GM08714 (cell line): ENCODE measurements around the gene SLC5A9.

Source experiments
- H3K4me3 ChIP-seq: fragments of 200-500 bp; sonication (Bioruptor generic); 2 replicates; pipeline ENCODE4 v1.5.1; 2014; ENCODE audit warnings: mild to moderate bottlenecking, low read length, inconsistent platforms
- ZNF274 ChIP-seq: IDR thresholded peaks from 2 replicates; pipeline ENCODE4 v1.6.1; 2012; ENCODE audit warnings: mild to moderate bottlenecking, low read depth, low read length

SLC5A9 gene

DNA sequence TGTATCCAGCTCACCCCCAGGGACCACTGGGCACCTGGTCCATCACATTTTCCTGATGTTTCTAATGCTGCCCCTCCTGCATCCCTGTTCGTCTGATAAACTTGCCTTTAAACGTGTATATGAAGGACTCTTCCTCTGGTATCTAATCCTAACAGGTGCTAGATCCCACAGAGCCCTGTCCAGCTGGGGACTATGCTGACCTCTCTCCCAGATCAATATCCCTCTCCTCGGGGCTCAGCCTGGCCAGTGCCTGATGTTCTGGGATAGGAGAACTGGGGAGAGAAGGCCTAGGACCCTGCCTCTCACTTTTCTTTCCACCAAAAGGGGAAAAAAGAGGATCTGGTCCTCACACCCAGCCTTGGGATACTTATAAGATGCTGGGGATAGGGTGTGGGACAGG, 1.4 kb upstream of the SLC5A9 start:
- no peak overlapping the region for H3K4me3 ChIP-seq
- TF ChIP-seq ZNF274, result no peak

DNA sequence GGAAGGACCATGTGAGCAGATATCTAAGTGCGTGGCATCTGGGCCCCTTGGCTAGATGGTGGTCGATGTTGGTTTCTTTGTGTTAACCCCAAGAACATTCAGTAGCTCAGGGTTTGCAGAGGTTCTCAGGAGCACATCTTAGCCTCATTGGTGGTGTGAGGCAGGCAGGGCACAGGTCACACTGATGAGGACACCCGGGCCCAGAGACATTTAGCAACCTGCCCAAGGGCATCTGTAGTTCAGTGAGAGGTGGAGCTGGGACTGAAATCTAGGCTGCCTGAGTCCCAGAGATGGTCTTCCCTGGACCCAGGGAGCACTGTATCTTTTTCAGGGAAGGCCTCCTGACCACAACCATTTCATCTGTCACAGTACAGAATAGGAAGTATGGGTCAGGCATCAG, 859 bp upstream of the SLC5A9 start:
- no peak for TF ChIP-seq ZNF274
- no peak overlapping the region for H3K4me3 ChIP-seq

- no peak for TF ChIP-seq ZNF274
- no peak overlapping the region for H3K4me3 ChIP-seq
Observed at GRCh38 chr1:48223366-48224240, 1.1 kb downstream of the SLC5A9 start.

DNA sequence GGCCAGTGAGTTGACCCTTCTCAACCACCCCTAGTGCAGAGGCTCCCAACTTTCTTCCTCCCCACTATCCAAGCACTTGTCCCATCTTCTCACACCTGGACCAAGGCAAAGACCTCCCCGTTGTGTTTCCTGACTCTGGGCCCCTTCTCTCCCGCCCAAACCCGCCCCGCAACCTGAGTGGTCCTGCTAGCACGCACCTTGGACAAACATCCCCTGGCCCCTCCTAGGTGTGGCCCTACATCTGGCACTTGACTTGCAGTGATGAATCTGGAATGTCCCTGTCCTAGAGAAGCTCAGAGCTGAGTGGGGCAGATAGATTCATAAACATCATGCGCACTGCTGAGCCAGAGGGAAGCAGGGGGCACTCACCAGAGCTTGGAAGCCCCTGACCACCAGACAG, 2.3 kb downstream of the SLC5A9 start:
- no peak for TF ChIP-seq ZNF274
- no peak overlapping the region for H3K4me3 ChIP-seq

GRCh38 chr1:48225579-48225978, 3.1 kb downstream of the SLC5A9 start:
- TF ChIP-seq ZNF274, result no peak
- no peak overlapping the region for H3K4me3 ChIP-seq

DNA sequence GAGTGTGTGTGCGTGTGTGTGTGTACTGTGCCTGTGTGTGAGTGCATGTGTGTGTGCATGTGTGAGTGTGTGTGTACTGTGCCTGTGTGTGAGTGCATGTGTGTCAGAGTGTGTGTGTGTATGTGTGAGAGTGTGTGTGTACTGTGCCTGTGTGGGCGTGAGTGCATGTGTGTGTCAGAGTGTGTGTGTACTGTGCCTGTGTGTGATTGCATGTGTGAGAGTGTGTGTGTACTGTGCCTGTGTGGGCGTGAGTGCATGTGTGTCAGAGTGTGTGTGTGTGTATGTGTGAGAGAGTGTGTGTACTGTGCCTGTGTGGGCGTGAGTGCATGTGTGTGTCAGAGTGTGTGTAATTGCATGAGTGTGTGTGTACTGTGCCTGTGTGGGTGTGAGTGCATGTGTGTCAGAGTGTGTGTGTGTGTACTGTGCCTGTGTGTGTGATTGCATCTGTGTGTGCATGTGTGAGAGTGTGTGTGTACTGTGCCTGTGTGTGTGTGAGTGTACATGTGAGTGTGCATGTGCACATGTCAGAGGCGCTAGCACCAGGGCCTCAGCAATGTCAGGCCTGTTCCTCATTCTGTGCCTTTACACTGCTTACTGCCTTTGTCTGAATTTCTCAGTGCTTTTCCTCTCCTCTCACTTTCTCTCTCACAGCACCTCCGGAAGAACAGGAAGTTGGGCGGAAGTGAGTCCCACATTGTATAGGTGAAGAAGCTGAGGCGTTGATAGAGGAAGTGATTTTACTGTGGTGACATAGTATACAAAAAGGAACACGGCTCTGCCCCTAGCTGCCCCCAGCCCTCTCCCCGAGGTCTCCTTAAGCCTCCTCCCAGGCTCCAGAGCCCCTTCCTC, 4.9 kb downstream of the SLC5A9 start:
- no peak for TF ChIP-seq ZNF274
- no peak overlapping the region for H3K4me3 ChIP-seq

- H3K4me3 ChIP-seq, result no peak overlapping the region
- no peak for TF ChIP-seq ZNF274
Observed at GRCh38 chr1:48228156-48228555, 5.6 kb downstream of the SLC5A9 start.

DNA sequence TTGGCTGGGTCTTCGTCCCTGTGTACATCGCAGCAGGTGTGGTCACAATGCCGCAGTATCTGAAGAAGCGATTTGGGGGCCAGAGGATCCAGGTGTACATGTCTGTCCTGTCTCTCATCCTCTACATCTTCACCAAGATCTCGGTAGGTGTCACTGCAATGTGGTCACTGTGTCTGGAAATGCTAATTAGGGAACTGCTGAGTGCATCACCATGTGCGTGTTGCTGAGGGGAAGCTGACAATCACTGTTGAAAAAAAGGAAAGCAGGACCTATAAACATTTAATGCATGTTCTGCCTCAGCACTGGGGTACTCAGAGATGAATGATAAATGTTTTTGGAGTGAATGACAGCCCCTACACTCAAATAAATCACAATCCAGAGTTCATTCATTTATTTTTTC, 6.8 kb downstream of the SLC5A9 start:
- no peak overlapping the region for H3K4me3 ChIP-seq
- TF ChIP-seq ZNF274, result no peak

DNA sequence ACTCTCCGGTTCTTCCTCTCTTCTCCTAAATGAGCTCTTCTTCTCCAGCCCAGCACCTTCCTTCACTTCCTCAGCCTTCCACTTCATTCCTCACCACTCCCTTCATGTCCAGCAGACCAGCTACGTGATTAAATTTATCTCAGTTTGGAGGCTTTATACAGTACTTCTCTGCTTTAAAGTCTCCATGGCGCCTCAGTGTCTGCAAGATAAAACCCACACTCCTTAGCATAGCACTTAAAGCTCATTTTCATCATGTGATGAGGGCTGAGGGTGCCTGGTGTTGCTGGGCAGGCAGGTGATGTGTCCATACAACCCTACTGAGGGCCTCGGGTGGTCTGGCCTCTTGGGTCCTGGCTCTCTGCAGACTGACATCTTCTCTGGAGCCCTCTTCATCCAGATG, 7.7 kb downstream of the SLC5A9 start:
- no peak overlapping the region for H3K4me3 ChIP-seq
- no peak for TF ChIP-seq ZNF274

- H3K4me3 ChIP-seq, result no peak overlapping the region
- TF ChIP-seq ZNF274, result no peak
Observed at GRCh38 chr1:48232722-48233121, 10.2 kb downstream of the SLC5A9 start.

DNA sequence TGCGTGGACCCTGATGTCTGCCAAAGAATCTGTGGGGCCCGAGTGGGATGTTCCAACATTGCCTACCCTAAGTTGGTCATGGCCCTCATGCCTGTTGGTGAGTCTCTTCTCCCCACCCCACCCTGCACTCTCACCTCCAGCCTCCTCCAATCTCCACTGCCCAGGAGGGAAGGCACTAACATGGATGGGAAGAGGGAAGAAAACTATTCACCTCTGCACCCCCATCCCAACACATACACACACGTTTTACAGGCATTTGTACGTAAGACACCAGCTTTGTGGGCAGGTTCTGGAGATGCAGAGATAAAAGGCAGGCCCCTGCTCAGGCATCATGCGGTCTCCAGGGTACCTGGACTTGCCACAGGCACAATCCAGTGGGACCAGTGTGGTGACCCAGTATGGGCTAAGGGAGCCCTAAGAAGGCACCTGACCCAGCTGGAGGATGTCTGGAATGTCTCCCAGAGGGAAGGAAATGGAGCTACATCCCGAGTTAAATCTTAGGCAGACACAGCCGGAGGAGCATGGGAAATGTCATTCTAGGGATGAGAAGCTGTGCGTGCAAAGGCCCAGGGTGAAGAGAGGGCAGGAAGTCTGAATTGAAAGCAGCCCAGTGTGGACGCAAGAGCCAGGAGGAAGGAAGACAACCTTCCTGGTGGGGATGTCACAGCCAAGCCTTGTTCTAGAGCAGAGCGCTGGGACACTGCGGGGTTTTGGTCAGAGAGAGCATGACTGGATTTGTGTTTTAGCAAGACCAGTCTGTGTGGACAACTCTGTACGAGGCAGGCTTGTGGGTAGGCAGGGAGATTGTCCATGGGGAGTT, 11.4 kb downstream of the SLC5A9 start:
- no peak for TF ChIP-seq ZNF274
- H3K4me3 ChIP-seq, result no peak overlapping the region

GRCh38 chr1:48235652-48236051, 13.1 kb downstream of the SLC5A9 start:
- TF ChIP-seq ZNF274, result no peak
- H3K4me3 ChIP-seq, result no peak overlapping the region

DNA sequence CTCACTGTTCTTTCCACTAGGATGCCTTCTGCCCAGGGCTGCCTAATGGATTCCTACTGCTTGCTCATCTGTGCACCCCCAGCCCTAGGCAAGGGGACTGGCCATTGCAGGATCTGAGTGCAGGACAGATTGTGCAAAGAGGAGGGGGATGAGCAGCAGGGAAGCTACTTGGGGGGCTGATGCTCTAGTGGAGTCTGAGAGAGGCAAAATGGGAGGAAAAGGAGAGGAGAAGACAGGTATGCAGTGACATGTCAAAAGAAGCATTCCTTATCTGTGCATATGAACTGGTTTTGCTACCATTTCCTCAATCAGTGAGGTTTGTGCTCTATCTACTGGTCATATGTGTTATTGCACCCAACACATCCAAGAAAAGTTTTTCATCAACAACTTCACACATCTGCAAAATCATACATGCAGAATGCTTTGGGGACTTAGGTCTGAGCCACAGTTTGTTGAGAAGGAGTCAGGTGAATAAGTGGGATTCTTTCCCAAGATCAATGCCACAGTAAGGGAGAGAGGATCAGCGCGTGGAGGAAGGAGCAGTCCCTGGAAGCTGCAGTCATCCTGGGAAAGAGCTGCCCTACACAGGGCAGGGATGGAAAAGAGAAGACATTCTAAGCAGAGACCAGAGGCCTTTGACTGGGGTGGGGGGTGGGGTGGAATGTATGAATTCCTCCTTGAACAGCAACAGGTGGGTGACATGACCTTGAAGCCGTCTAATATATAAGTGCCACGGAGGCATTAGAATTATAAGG, 14.4 kb downstream of the SLC5A9 start:
- H3K4me3 ChIP-seq, result no peak overlapping the region
- TF ChIP-seq ZNF274, result no peak
